ENCODE data around the gene TUBGCP6. TPM values are rescaled to one million over a fixed set of nuclear protein-coding genes. Genes with fewer than 3 reads are reported as not detected.

The TUBGCP6 gene
- total and polyA plus RNA-seq, 9 donors = 21.4 to 35.3 (median 26.2) TPM

DNA sequence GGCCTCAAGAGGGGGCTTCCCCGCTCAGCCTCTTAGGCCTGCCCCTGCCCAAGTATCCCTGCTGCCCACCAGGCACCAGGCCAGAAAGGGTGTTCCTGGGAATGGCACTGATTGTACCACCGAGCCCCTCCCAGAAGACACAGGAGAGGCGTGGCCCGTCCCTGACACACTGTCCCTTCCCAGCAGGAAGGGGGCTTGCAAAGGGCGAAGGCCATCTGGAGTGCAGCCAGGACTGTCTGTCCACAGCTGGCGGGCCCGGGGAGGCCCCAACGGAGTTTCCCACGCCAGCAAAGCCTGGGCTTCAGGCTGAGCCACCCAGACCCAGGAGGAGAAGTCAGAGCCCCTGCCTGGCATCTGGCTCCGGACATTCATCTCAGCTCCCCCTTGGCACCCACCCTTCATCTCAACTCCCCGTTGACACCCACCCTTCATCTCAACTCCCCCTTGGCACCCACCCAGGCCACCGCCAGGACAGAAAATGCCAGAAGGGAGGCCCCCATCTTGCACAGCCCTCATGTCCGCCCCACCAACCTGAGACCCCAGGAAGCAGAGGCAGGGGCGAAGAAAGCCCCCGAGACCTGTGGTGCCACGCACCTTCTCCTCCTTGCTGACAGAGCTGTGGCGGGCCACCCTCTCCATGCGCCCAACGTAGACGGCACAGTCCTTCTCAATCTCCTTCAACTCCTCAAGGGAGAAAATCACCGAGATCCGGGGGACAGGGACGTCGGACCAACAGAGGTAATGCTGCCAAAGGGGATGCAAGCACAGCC, 19.4 kb downstream of the TUBGCP6 start:
- peaks cover 4% of the 10 kb centered on the region for H3K4me1 ChIP-seq (ENCODE audit: control insufficient read depth, insufficient read depth, low read length)
- peaks cover 77% of the 10 kb centered on the region for H3K36me3 ChIP-seq (ENCODE audit: control insufficient read depth, insufficient read depth, low read length)
- no peaks in the 10 kb centered on the region for H3K27me3 ChIP-seq (ENCODE audit: control insufficient read depth, insufficient read depth, low read length)
- no peak for DNase-seq
- no peak overlapping the region for H3K27ac ChIP-seq (ENCODE audit: low read length)
- H3K4me3 ChIP-seq (ENCODE audit: low read length) = no peak overlapping the region
- WGBS (ENCODE audit: insufficient coverage) = 79% methylated on average over 22 of the region's 24 CpGs
- no peaks in the 10 kb centered on the region for H3K9me3 ChIP-seq (replicated peaks; ENCODE audit: control insufficient read depth, low read depth, low read length)

DNA sequence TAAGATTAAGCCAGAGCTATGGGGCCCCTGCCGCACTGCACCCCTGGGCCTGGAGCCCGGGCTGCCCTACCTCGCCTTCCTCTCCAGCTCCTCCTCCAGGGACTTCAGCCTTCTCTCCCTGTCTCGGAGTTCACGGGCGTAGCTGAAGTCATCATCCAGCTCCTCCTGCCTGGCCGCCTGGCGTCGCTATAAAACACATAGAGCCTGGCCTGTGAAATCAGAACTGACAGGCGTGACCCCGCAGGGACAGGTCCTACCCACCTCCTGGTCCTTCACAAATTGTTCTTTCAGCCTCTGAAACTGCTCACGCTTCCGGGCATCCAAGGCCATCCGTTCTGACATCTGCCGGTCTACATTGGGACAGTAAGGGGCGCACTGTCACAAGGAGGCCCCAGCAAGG, 20.8 kb downstream of the TUBGCP6 start:
- no peaks in the 10 kb centered on the region for H3K27me3 ChIP-seq (ENCODE audit: control insufficient read depth, insufficient read depth, low read length)
- H3K4me1 ChIP-seq (ENCODE audit: control insufficient read depth, insufficient read depth, low read length) = peaks cover 6% of the 10 kb centered on the region
- DNase-seq = no peak
- H3K36me3 ChIP-seq (ENCODE audit: control insufficient read depth, insufficient read depth, low read length) = peaks cover 80% of the 10 kb centered on the region
- H3K4me3 ChIP-seq (ENCODE audit: low read length) = no peak overlapping the region
- no peak overlapping the region for H3K27ac ChIP-seq (ENCODE audit: low read length)
- WGBS (ENCODE audit: insufficient coverage) = 77% methylated on average over 16 of the region's 16 CpGs
- no peaks in the 10 kb centered on the region for H3K9me3 ChIP-seq (replicated peaks; ENCODE audit: control insufficient read depth, low read depth, low read length)

DNA sequence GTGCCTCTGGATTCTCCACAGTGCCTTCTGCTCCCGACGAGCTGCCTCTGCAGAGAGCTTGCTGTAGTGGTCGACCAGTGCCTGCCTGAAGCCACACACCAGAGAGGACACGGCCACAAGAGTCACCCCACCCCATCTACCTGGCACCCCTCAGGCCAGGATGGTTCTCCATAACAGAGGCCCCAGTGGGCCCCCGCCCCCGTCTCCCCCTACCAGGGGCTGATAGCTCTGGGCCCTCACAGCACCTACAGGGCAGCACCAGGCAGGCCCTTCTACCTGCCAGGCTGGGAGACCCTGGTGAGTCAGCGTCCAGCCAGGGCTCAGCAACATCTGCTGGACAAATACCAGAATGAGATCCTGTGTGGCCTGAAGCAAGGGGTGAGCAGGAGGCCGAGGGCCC, 22.3 kb downstream of the TUBGCP6 start:
- 87% methylated on average over 6 of the region's 8 CpGs for WGBS (ENCODE audit: insufficient coverage)
- Histone ChIP-seq H3K36me3 (ENCODE audit: control insufficient read depth, insufficient read depth, low read length) (peaks cover 82% of the 10 kb centered on the region), H3K27ac (ENCODE audit: low read length) (no peak overlapping the region), H3K27me3 (ENCODE audit: control insufficient read depth, insufficient read depth, low read length) (no peaks in the 10 kb centered on the region), H3K4me3 (ENCODE audit: low read length) (no peak overlapping the region), H3K9me3 (replicated peaks; ENCODE audit: control insufficient read depth, low read depth, low read length) (no peaks in the 10 kb centered on the region), H3K4me1 (ENCODE audit: control insufficient read depth, insufficient read depth, low read length) (peaks cover 6% of the 10 kb centered on the region)
- no peak for DNase-seq

DNA sequence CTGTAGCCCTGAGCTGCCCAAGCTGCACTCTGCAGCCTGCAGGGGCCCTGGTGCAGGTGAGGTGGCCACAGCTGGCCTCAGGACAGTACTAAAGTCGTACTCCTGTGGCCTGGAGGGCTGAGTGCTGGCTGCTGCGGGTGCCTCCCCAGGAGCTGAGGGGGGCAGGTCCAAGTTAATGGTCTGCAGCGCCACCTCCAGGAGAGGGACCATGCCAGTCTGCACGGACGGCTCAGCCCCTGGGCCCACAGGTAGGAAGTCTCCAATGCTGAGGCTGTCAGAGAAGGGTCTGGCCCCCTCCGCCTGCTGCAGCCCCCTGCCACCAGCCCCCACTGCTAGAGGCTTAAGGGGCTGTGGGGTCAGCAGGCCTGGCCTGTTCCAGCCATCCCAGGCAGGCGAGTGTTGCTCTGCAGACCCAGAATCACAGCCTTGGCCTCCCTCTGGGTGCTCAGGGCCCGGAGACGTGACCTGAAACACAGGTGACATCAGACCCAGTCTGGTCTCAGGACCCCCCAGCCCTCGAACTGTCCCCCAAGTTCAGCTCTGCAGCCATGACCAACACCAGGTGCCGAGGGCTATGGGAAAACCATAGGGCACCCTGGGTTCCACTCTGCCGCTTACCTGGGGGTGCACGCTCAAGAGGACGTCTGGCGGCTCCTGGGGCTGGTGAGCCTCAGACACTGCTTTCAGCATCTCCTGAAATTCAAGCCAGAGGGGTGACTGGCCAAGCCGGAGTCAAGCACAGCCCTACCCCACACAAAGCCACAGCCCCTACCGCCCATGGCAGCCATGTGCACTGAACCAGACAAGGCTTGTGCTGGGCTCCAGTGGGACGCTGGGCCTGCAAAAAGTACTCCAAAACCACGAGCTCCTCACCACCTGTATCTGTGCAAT, 23.2 kb downstream of the TUBGCP6 start:
- no peaks in the 10 kb centered on the region for H3K27me3 ChIP-seq (ENCODE audit: control insufficient read depth, insufficient read depth, low read length)
- H3K27ac ChIP-seq (ENCODE audit: low read length) = no peak overlapping the region
- H3K36me3 ChIP-seq (ENCODE audit: control insufficient read depth, insufficient read depth, low read length) = peaks cover 82% of the 10 kb centered on the region
- H3K4me3 ChIP-seq (ENCODE audit: low read length) = no peak overlapping the region
- no peaks in the 10 kb centered on the region for H3K9me3 ChIP-seq (replicated peaks; ENCODE audit: control insufficient read depth, low read depth, low read length)
- H3K4me1 ChIP-seq (ENCODE audit: control insufficient read depth, insufficient read depth, low read length) = peaks cover 6% of the 10 kb centered on the region
- WGBS (ENCODE audit: insufficient coverage) = 87% methylated on average over 17 of the region's 19 CpGs
- no peak for DNase-seq

DNA sequence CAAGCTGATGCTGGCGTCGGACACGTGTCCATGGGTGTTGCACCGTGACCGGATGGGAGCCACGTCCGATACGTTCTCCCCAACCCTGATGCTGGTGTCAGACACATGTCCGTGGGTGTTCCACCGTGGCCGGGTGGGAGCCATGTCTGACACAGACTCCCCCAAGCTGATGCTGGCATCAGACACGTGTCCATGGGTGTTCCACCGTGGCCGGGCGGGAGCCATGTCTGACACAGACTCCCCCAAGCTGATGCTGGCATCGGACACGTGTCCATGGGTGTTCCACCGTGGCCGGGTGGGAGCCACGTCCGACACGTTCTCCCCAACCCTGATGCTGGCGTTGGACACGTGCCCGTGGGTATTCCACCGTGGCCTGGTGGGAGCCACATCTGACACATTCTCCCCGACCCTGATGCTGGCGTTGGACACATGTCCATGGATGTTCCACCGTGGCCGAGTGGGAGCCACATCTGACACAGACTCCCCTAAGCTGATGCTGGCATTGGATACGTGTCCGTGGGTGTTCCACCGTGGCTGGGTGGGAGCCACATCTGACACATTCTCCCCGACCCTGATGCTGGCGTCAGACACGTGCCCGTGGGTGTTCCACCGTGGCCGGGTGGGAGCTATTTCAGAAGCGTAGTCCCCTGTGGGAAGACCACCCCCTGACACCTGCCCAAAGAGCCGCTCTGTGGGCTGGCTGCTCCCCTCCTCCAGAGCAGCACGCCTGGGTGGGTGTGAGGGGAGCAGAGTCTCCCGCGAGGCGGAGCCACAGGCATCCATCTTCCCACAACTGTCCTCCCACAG, 24.0 kb downstream of the TUBGCP6 start:
- DNase-seq = no peak
- H3K4me3 ChIP-seq (ENCODE audit: low read length) = no peak overlapping the region
- peaks cover 12% of the 10 kb centered on the region for H3K4me1 ChIP-seq (ENCODE audit: control insufficient read depth, insufficient read depth, low read length)
- H3K9me3 ChIP-seq (replicated peaks; ENCODE audit: control insufficient read depth, low read depth, low read length) = no peaks in the 10 kb centered on the region
- 95% methylated on average over 37 of the region's 45 CpGs for WGBS (ENCODE audit: insufficient coverage)
- H3K27ac ChIP-seq (ENCODE audit: low read length) = no peak overlapping the region
- H3K36me3 ChIP-seq (ENCODE audit: control insufficient read depth, insufficient read depth, low read length) = peaks cover 84% of the 10 kb centered on the region
- H3K27me3 ChIP-seq (ENCODE audit: control insufficient read depth, insufficient read depth, low read length) = no peaks in the 10 kb centered on the region

DNA sequence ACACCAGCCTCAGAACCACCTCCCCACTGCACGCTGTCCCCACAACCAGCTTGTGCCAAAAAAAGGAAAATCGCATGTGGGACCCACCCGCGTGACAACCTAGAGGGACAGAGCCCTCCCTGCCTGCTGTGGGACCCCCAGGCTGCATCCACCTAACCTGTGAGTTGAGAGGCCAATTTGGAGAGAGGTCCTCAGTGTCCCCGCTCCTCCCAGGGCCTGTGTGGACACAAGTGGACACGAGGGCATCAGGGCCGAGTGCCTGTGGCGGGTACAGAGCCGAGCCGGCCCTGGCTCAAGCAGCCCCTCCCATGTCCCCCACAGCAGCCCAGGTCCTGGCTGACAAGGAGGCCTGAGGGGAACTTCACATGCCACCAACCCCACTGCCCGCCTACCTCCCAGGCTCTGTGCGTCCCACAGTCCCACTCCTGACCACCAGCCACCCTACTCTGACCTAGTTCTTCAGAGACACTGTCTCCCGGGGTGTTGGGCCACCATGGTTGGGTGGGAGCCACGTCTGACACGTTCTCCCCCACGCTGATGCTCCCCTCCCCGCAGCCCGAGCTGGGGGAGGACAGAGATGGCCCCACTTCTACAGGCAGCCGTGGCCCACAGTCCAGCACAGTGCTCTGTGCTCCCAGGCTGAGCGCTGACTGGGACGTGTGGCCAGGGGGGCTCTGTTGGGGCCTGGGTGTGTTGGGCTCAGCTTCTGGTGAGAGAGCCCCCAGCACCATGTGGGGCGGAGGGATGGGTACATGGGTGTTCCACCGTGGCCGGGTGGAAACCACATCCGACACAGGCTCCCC, 24.8 kb downstream of the TUBGCP6 start:
- Histone ChIP-seq H3K4me1 (ENCODE audit: control insufficient read depth, insufficient read depth, low read length) (peaks cover 11% of the 10 kb centered on the region), H3K27ac (ENCODE audit: low read length) (no peak overlapping the region), H3K36me3 (ENCODE audit: control insufficient read depth, insufficient read depth, low read length) (peaks cover 82% of the 10 kb centered on the region), H3K9me3 (replicated peaks; ENCODE audit: control insufficient read depth, low read depth, low read length) (no peaks in the 10 kb centered on the region), H3K27me3 (ENCODE audit: control insufficient read depth, insufficient read depth, low read length) (no peaks in the 10 kb centered on the region), H3K4me3 (ENCODE audit: low read length) (no peak overlapping the region)
- WGBS (ENCODE audit: insufficient coverage) = 87% methylated on average over 12 of the region's 25 CpGs
- no peak for DNase-seq

DNA sequence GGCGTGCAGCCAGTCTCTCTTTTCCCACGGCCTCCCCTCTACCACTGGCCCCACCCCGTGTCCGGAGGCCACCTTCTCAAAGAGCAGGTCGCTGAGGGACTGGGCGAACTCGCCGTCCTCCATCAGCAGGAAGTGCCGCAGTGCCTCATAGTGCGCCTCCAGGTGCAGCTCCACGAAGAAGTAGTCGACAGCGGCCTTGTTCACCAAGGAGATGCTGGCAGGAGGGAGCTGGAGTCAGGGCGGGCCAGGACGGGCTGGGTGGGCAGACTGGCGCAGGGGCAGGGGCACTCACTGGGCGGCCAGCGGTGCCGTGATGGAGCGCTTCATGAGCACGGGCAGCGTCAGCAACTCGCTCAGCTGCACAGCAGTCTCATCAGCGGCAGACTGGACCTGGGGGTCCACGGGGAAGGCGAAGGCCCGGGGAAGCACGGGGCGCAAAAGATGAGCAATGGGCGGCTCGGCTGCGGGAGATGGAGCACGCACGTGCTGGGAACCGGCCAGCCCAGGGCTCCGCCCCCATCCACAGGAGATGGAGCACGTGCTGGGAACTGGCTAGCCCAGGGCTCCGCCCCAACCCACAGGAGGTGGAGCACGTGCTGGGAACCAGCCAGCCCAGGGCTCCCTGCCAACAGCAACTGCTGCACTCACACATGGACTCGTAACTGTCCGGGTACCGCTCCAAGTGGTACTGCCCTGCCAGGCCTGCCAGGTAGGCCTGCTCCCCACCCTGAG, 25.7 kb downstream of the TUBGCP6 start:
- DNase-seq = peak; percentile 78
- WGBS (ENCODE audit: insufficient coverage) = 66% methylated on average over 41 of the region's 42 CpGs
- Histone ChIP-seq H3K4me1 (ENCODE audit: control insufficient read depth, insufficient read depth, low read length) (peaks cover 10% of the 10 kb centered on the region), H3K9me3 (replicated peaks; ENCODE audit: control insufficient read depth, low read depth, low read length) (no peaks in the 10 kb centered on the region), H3K4me3 (ENCODE audit: low read length) (no peak overlapping the region), H3K27me3 (ENCODE audit: control insufficient read depth, insufficient read depth, low read length) (no peaks in the 10 kb centered on the region), H3K36me3 (ENCODE audit: control insufficient read depth, insufficient read depth, low read length) (peaks cover 86% of the 10 kb centered on the region), H3K27ac (ENCODE audit: low read length) (no peak overlapping the region)

DNA sequence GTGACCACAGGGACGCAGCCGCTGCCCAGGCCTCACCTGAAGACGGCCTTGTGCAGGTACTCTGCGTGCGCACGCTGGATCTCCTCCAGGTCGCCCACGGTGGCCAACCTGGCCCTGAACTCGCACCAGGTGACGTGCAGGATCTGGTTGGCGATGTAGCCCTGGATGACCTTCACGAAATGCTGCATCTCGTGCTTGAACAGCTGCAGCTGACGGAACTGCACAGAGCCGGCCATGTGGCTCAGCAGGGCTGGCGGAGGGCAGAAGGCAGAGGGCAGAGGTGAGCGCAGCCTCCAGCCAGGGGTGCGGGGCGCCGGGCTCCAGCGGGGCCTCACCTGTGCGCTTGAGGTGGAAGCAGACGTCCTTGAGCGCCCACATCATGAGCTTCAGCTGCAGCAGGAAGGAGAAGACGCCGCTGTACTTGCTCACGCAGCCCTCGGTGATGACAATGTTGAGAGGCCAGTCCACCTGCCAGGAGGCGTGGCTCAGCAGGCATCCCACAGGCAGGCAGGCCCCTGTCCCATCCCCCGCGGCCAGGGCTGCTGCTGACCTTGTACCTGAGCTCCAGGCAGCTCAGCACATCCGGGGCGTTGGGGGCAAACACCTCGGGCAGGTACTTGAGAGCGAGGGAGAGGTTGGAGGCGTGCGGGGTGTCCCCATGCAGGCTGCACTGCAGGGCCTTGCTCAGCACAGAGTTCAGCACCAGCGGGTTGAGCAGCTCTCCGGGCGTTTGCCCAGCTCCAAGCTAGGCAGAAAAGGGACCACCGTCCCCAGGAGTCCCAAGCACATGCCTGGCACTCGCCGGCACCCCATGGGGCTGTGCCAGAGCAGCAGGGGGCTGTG, 26.4 kb downstream of the TUBGCP6 start:
- peaks cover 83% of the 10 kb centered on the region for H3K36me3 ChIP-seq (ENCODE audit: control insufficient read depth, insufficient read depth, low read length)
- DNase-seq = no peak
- H3K27ac ChIP-seq (ENCODE audit: low read length) = no peak overlapping the region
- 83% methylated on average over 42 of the region's 43 CpGs for WGBS (ENCODE audit: insufficient coverage)
- H3K27me3 ChIP-seq (ENCODE audit: control insufficient read depth, insufficient read depth, low read length) = no peaks in the 10 kb centered on the region
- no peaks in the 10 kb centered on the region for H3K9me3 ChIP-seq (replicated peaks; ENCODE audit: control insufficient read depth, low read depth, low read length)
- peaks cover 10% of the 10 kb centered on the region for H3K4me1 ChIP-seq (ENCODE audit: control insufficient read depth, insufficient read depth, low read length)
- no peak overlapping the region for H3K4me3 ChIP-seq (ENCODE audit: low read length)

All from muscle of leg (tissue), 11 donors.